HK-2 (cell line): ENCODE measurements around the gene TMEM255B.

ENCODE experiments used
- DNase-seq: peaks from one replicate; pipeline ENCODE4 v3.0.0-alpha.2; 2018; ENCODE audit not compliant: unreplicated experiment

The TMEM255B gene

DNA sequence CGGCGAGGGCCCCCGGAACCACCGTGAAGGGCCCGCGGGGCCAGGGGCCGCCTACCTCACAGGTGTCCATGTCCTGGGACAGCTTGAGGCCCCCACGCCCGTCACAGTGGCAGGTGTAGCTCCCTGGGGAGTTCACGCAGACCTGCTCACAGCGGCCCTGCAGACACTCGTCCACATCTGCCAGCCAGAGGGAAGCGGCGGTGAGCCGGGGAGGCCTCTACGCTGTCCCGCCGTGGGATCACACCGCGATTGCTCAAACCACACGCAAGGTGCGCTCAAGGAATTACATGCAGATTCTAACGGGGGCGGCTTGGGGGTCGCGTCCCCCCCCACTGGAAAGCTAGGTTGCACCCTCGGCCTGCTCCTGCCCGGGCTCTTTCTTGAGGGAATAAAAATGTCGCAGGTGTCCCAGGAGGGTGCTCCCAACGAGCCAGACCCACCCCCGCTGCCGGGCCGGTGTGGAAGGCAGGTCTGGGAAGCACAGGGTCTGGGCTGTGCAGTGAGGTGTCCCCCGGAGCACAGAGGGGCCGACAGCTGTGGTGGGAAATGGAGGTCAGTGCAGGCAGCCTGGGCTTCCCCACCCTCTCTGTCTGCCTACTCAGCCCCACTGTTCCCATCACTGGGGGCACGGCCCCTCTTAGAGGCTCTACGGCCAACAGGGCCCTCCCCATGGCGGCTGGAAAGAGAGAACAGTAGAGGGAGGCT lies 75.6 kb downstream of the TMEM255B start:
- DNase-seq: no peak

DNA sequence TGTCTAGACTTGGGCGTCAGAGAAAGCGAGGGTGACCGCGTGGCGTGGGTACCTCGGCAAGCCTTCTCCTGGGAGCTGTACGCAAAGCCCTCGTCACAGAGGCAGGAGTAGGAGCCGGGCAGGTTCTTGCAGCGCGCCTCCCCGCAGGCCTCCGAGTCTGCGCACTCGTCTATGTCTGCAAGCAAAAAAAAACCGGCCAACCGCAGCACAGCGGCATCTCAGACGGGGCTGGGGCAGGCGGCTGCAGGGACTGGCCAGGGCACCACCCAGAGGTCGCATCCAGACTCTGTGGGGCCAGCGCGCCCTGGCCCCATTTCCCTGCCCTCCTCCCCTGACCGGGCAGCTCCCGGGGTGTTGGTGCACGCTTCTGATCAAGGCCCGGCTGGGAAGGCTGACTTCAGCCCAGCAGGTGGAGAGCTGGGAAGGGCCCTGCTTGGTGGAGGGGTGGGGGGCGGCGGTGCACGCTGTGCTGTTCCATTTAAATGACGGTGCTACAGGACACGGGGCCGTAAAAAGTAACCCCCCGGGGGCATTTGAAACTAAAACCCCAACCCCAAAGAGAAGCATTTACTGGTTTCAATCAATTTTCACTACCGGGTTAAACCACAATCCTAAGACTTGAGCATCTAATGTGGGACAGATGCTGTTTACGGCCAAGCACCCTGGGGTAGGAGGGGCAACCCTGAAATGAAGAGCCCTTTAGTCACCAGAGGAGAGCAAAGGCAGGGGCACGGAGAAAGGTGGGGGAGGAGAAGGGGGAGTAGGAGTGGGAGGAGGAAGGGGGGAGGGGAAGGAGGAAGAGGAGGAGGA lies 76.6 kb downstream of the TMEM255B start:
- DNase-seq: no peak

DNA sequence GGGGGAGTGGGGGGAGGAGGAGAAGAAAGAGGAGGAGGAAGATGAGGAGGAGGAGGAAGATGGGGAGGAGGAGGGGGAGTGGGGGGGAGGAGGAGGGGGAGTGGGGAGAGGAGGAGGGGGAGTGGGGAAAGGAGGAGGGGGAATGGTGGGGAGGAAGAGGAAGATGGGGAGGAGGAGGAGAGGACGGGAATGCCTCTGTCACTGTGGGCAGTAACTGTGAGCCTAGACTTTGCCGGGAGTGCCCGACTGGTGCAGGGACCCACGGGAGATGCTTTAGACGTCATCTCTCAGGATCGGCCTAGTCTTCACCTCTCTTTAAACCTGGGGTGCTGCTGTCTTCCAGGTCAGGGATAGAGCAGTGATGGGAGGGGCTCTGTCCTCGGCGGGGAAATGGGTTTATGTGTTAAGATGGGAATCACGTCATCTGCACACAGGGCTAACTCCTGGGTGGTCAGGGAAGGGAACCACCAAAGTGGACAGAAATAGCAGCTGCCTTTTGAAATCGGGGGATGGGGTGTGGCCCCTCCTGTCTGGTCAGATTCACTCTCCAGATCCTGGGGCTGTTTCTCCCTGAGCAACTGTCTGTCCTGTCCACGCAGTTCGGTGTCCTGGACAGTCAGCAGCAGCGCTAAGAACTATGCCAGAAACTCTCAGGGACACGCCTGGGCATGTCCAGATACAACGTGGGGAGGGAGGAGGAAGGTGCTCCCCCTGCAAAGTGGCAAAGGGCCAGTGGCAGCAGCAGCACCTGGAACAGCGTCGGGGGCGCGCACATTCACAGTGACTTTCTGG lies 77.9 kb downstream of the TMEM255B start:
- DNase-seq: no peak

DNA sequence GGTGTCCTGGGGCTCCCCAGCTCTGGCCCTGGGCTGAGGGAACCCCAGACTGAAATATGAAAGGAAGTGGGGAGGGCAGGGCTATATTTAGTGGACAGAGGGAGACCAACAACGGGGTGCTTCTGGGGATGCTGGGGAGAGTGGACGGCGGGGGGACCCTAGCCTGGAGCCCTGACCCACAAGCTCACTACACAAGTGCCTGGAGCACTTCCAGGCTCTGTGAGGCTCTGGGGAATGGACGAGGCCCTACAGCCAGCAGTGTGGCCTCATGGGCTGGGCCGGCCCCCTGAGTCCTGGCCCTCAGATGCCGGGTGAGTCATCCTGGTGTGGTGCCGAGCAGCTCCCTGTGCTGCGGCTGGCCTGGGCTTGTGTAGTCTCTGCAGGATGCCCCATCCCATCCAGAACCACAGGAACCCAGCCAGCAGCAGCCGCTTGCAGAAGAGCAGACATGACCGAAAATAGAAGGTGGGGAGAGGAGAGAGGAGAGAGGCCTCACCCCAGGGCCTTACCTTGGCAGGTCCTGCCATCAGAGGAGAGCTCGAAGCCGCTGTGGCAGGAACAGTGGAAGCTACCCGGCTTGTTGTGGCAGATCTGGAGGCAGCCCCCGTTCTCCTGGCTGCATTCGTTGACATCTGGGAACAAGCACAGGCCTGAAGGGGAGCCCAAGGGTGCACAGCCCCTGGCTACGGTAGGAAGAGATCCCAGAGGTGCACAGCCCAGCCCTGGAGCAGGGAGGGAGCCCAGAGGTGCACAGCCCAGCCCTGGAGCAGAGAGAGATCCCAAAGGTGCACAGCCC lies 78.7 kb downstream of the TMEM255B start:
- DNase-seq: peak; percentile 80

DNA sequence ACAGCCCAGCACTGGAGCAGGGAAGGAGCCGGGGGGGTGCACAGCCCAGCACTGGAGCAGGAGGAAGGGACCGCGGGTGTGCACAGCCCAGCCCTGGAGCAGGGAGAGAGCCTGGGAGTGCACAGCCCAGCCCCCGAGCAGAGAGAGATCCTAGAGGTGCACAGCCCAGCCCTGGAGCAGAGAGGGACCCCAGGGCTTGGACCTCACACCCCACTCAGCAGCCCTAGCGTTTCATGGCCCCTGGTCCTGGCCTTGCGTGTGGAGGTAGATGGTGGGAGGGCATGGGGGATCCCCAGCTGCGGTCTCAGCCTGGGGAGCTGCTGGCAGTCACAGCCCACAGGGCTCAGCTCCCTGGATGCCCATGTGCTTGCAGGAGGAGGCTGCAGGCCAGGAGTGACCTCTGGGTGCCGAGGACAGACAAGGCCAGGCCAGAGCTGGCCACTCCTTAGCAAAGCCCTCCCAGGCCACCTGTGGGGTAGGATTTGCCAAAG lies 79.7 kb downstream of the TMEM255B start:
- DNase-seq: no peak

DNA sequence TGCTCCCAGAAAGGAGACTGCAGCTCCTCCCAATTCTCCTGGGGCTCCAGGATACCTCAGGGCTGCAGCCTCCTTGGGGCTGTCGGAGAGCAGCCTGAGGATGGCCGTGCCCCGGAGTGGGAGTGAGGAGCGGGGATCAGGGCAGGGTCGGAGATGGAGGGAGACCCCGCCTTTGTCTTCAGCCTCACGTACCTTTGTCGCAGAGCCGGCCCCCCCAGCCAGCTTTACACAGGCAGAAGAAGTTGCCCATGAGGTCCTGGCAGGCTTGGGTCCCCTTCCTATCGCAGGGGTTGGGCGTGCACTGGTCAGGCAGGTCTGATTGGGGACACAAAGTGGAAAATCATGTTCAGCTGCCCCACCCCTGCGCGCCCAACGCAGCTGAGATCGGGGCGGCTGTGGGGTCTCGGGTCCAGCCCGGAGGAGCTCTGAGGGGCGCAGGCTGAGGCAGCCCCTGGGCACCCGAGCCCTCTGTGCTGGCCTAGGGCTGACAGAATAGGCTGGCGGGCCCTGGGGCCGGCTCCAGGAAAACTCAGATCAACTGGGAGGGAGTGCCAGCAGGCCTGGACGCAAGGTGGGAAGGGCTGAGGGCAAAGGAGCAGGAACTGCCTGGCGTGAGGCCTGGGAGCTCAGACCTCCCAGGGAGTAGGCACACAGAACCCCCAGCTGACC lies 80.6 kb downstream of the TMEM255B start:
- no peak for DNase-seq

DNA sequence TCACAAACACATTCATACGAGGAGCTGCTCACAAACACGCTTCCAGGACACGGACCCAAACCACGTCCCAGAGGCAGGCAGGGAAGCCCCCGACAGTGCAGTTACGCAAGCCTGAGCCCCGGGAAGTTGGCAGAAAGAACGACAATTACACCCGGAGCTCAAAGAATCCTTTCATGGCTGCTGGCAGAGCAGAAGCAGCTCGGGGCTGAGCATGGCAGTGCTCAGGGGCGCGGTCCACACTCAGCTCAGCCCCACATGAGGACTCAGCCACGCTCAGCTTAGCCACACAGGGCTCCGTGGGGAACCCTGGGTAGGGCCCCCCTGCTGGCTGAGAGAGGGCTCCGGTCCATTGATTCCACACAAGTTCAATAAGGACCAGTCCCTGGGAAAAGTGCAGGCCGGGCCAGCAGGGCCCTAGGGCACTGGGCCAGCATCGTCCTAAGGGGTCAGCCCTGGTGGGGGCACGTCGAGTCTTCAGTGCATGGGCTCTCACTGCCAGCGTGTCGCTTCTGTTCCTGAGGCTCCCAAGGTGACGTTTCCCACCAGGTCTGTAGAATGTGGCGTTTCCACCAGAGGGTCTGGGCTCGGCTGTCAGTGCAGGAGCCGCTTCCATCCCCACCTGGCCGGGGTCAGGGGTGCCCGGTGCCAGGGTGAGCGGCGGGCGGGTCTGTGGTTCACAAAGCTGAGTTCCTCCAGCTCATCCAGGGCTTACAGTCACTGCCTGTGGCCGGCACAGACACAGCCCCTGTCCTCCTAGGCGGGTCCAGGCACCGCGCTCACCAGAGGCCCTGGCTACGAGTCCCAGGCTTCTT lies 81.7 kb downstream of the TMEM255B start:
- DNase-seq: no peak

DNA sequence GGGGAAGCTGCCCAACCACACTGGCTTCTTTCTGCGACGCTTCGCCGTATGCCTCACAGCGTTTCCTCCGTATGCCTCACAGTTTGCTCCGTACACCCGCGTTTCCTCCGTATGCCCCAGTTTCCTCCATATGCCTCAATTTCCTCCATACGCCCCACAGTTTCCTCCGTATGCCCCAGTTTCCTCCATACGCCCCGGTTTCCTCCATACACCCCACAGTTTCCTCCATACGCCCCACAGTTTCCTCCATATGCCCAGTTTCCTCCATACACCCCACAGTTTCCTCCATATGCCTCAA lies 82.3 kb downstream of the TMEM255B start:
- DNase-seq: no peak

DNA sequence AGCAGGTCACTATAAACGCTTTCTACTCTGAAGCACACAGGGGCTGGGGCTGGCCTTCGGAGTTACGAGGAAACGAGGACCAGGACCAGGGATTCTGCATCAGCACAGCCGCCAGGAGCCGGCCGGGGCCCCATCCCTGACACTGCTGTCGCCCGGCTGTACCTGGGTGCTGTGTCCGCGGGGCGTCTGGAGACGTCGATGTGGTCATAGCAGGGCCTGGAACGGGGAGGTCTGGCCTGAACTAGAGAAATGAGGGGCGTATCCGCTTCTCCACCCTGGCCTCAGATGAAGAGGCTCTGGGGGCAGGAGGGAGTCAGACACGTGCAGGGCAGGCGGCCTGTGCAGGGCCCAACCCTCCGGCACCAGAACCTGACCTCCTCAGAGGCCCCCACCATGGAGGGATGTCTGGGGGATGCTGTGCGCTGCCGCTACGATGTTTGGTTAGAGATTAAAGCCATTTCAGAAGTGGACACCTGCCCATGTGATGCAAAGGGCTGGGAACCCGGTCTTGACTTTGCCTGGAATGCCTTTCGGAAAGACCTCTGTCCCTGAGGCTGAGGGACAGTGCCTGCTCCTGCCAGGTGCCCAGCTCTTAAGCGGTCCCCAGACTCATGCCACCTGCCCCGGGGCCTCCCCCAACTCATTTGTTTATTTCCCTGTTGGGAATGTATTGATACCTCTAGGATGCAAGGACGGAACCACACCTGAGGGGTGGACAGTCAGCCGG lies 83.5 kb downstream of the TMEM255B start:
- no peak for DNase-seq

DNA sequence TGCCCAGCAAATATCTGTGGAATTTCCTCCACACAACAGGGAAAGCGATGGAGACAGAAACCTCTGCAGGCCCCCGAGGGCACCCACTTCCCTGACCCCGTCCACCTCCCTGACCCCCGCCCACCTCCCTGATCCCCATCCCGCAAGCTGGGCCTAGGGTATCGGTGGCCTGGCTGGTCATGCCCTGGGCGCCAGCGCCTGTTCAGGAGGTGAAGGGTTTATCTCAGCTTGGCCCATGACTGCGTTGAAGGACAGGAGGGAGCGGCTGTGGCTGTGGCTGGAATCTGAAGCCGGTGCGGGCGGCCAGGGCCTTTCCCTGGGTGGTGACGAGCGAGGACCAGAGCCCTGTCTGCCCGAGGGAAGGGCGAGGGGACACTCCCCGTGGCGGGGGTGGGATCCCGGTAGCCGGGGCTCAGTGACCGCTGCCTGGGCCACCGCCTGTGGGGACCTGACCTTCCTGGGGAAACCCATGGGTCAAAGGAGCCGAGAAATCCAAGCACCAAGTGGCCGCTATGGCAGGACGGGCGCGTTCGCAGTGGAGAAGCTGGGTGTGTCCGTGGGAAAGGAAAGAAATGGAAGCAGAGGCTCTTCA lies 84.1 kb downstream of the TMEM255B start:
- DNase-seq: no peak

DNA sequence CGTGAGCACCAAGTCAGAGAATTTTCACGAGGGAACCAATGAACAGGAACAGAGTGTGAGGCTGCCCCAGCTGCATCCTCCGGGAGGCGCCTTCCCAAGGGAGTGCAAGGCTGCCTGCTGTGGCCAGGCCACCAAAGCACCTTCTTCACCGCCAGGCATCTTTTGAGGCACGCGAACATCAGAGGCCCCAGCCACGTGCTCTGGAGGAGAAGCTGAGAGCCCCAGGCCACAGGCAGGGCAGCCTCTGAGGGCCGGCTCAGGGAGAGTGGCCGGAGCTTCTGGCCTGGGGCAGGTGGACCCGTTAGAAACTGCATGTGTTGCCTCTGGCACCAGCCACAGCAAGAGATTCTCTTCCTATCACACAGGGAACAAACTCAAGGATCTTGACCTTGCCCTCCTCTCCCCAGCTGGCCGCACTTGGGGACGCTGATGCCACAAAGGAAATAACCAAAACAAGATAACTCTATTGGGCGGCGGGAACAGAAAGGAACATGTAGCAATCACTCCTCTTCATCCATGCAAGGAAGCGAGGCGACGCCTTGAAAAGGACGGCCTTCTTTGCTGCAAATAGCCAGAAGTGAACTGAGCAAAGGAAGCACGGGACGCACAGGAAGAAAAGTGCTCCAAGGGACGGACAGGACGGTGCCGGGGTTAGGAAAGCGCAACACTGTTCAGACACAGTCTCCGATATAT lies 85.0 kb downstream of the TMEM255B start:
- DNase-seq: no peak

DNA sequence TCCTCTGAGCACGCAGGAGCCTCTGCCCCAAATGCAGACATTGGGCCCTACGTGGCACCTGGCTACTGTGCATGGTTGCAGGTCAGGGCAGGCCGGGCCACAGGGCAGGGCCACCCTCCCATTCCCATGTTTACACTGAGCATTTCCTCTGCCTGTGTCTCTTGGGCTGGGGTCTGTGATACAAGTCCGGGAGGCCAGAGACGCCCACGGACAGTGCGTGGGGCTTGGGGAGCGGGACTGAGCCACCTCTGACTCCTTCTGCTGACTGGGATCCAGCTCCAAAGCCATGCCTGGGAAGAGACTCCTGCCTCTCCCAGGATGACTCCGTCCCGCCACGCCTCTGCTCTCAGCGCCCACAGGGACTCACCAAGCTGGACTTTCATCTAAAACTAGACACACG lies 86.0 kb downstream of the TMEM255B start:
- no peak for DNase-seq

DNA sequence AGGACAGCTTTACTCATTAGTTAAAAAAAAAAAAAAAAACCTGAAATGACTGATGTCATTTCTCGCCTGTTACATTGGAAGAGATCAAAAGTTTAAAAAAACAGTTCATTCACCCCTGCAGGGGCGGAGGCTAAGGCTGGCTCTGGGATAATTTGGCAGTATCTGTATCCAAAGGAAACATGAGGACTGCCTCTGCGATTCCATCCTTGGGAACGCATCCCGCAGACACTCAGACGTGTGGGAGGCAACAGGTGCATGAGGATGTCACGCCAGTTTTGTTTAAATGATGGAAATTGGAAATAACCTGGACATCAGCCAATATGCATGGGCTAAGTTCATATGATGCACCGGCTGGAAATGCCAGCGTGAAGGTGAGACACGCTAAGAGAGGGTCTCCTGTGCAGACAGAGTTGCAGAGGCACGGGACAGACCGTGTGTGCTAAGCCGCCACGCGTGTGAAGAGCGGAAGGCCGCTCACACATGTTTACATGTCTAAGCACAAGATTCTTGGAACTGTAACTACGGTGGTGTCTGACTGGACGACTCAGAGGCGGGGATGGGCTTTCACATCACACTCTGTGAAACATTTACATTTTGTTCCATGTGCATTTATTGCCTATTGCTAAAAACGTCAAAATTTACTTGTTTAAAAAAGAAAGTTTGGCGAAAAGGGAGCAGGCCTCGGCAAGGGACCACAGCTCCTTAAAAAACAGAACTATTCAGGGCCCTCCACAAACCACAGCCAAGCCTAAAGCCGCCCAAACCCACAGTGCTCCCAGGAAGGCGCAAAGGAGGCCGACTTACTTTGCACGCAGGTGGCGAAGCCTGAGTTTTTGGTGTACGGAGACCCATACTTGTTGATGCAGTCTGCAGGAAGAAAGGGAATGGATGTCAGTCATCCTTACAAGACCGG lies 87.0 kb downstream of the TMEM255B start:
- no peak for DNase-seq

DNA sequence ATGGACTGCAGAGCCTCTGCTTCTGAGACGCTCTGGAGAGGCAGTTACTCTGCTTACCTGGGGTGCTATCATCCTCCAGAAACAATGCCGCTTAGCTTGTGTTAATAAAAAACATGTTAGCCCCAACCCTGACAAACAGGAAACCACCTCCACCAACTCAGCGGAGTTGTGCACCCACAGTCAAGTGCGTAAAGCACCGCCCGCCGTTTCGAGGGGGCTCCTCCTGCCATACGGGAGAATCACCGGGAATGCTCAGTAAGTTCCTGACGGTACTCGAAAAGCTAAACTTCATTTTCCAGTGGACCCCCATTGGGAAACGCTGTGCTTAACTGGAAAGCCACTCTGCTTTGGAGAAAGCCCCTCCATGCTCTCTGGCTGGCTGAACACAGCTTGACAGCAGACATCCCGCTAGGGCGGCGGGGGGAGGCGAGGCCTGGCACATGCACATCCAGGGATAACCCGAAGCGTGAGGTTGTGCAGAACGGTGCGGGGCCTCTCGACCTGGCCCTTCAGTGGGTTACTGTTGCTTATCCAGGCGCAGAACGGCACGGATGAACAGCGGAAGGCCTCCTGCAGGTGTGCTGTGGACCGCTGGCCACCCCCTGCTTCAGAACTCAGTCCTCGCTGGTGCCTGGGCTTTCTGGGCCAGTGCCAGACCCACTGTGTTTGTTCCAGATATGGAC lies 87.8 kb downstream of the TMEM255B start:
- no peak for DNase-seq

DNA sequence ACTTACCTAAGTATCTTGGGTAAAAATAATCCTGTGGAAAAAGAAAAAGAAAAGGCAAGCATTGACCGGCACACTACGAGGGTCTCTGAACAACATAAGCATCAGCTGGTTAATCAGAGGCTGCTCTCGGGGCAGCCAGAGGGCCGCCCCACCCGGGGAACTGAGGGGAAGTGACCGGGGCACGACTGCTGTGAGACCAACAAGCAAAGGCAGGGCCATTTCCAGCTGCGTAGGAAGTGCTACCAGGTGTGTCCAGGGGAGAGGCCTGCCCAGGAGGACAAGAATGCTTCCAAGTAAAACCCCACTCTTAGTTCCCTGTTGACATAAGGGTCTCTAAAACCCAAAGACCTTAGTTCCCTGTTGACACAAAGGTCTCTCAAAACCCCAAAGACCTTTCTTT lies 89.0 kb downstream of the TMEM255B start:
- DNase-seq: no peak

DNA sequence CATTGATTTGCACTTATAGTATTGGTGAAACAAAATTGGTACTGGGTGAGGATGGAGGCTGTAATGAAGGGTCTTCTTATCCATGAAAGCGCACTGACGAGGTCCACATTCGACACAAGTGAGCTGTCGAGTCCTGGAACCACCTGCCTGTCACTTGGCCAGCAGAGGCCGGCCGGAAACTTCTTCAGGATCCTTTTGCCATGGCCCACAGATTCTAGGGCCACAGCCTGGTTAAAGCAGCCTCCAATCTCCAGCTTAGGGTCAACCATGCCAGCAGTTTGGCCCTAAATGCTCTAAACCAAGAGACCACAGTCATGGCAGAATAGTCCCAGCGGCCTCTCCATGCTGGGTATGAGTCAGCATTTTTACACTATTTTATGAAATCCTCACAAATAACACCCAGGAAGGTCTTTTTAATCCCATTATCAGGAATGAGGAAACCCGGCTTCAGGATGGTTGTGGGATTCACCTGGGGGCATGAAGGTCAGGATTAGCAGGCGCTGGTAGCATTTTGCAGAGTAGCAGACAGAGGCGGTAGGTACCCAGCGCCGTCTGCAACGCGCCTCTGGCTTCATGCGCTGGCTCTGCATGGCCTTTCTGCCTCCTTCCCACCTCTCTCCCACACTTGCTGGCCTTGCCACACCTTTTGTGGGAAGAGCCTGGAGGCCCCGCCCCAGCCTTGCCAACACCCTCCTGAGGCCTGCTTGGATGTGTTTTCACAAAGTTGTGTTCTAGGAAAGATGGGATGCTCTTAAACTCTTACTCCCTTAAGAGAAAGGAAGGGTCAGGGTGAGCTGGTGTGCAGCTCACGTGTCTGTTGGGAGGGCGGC lies 89.6 kb downstream of the TMEM255B start:
- no peak for DNase-seq
